ENCODE measurements around the gene HOXA13.

Gene HOXA13

GRCh38 chr7:27170426-27171324 is 29.2 kb downstream of the HOXA13 start:
- no peak for DNase-seq (ENCODE audit: low read depth in 2 of 2)

GRCh38 chr7:27169658-27170425 is 30.0 kb downstream of the HOXA13 start:
- no peak for DNase-seq (ENCODE audit: low read depth in 2 of 2)

DNA sequence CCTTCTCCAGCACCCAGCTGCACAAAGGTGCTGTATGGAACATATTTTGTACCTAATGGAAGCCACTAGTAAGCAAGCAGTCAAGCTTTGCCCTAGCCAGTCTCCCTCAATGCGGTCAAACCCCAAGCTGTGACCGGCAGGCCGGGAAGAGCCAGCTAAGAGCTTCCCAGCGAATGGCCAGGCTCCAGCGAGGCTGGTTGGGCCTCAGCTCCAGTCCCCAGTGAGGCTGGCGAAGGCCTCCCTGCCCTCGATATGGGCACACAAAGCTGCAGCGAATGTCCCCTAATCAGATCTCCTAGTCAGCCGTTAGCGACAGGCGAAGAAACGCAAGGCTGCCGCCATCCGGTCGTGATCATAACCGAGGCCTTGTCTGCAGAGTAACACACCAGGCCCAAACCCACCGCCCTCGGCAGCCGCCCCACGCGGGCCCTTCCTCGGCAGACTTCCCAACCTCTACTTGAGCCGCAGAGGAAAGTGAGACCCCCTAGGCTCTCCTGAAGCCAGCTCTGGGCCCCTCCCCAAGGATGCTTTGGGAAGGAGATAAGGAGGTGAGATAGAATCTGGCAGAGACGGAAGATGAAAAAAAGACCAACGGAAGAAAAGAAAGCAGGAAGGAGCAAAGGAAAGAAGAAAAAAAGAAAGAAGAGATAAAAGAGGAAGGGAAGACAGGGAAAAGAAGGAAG is 31.5 kb downstream of the HOXA13 start:
- no peak for DNase-seq (ENCODE audit: low read depth in 2 of 2)

DNA sequence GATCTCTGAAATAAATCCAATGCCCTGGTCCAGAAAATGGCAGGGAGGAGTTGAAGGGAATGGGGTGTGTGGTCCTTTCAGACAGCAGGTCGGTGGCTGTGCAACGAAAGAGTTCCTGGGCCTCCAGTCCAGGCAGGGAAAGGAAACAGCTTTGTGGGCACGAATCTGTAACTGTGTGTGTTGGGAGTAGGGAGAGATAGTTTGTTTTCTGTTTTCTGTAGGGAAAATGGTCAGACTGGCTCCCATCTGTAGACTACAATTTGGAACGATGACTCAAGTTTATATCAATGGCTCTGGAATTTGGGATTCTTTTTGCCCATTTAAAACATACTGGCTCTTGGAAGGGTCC is 32.0 kb downstream of the HOXA13 start:
- DNase-seq (ENCODE audit: low read depth in 2 of 2), result no peak

DNA sequence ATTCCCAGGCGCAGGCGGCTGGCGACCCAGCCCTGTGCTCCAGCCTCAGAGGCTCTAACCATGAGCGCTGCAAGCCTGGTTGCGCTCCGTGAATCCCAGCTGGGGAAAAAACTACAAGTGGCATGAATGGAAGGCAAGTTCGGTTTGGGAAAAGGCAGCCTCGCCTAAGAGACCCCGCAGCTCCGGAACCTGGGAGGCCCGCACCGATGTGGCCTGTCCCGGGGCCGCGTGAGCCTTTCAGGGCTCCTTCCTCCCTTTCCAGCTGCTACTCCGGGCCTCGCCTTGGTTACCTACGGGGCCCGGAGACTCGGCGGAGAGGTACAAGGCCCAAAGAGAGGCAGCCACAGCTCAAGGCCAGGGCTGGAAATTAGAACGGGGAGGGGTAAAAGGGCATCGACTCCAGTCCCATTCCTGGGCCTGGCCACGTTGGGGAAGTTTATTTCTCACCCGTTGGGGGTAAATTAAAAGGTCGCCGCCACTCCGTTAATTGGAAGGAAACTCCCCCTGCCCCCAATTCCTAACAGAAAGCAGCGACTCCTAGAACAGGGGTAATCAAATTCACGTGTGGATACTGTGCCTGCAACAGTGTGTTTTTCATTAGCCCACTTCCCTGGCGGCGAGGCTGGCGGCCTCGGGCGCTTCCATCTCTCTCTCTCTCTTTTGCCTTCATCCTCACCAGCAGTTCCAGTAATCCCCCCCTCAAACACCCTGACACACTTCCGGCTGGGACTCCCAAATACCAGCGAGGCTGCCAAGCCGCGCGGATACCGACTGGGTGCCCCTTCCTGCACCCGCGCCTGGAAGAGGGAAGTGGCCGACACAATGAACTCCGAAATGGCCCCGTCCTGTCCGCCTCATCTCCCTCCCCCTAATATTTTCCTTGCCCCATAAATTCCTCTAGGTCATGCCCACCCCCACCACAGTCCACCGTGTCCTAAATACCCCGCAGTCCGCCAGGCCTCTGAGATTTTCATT is 33.1 kb downstream of the HOXA13 start:
- DNase-seq (ENCODE audit: low read depth in 2 of 2), result no peak

GRCh38 chr7:27165996-27166530 is 33.8 kb downstream of the HOXA13 start:
- DNase-seq (ENCODE audit: low read depth in 2 of 2), result no peak

DNA sequence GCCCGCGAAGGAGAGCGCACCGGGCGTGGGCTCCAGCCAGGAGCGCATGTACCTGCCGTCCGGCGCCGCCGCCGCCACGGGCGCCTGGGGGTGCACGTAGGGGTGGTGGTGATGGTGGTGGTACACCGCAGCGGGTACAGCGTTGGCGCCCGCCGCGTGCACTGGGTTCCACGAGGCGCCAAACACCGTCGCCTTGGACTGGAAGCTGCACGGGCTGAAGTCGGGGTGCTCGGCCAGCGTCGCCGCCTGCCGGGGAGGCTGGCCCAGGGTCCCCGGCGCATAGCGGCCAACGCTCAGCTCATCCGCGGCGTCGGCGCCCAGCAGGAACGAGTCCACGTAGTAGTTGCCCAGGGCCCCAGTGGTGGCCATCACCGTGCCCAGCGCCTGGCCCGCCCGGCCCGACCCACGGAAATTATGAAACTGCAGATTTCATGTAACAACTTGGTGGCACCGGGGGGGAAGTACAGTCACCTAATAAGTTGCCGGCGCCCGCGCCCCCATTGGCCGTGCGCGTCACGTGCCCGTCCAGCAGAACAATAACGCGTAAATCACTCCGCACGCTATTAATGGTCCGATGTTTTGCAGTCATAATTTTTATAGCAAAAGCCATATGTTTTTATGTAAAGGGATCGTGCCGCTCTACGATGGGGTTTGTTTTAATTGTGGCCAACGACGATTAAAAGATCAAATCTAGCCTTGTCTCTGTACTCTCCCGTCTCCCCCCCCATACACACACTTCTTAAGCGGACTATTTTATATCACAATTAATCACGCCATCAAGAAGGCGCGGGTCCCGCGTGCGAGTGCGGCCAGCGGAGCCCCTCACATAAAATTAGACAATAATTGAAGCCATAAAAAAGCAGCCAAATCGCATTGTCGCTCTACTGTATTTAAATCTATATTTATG is 34.5 kb downstream of the HOXA13 start, which contains the start of gene HOXA9:
Gene HOXA9 (minus strand): TSS at position 449 of the 907 bp plus-strand sequence. CDS start 80 bp downstream, at position 369.
- no peak for DNase-seq (ENCODE audit: low read depth in 2 of 2)

DNA sequence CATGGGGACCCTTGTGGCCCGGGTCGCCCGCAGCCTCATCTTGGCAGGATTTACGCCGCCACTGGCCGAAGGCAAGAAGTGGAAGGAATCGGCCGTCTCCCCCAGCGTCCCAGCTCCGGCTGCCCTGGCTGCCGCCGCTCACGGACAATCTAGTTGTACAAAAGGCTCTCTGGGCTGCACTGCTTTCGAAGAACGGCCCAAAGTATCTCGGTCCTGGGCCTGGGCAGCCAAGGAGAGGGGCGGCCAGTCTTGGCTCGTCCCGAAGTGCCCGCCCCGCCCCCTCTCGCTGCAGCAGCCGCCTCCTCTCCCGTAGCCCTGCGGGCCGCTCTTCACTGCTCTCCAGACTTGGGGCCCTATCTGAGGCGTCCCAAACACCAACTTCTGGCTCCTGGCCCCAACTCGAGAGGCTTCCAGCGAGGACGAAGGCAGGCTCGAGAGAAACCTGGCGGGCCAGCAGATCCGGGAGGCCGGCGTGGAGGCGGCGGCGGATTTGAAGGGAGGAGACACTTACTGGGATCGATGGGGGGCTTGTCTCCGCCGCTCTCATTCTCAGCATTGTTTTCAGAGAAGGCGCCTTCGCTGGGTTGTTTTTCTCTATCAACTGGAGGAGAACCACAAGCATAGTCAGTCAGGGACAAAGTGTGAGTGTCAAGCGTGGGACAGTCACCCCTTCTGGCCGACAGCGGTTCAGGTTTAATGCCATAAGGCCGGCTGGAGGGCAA is 35.4 kb downstream of the HOXA13 start:
- DNase-seq (ENCODE audit: low read depth in 2 of 2), result no peak

- DNase-seq (ENCODE audit: low read depth in 2 of 2), result no peak
These were observed 35.9 kb downstream of the HOXA13 start for GRCh38 chr7:27164045-27164366.

- no peak for DNase-seq (ENCODE audit: low read depth in 2 of 2)
These were observed 36.4 kb downstream of the HOXA13 start for GRCh38 chr7:27163288-27164044.

DNA sequence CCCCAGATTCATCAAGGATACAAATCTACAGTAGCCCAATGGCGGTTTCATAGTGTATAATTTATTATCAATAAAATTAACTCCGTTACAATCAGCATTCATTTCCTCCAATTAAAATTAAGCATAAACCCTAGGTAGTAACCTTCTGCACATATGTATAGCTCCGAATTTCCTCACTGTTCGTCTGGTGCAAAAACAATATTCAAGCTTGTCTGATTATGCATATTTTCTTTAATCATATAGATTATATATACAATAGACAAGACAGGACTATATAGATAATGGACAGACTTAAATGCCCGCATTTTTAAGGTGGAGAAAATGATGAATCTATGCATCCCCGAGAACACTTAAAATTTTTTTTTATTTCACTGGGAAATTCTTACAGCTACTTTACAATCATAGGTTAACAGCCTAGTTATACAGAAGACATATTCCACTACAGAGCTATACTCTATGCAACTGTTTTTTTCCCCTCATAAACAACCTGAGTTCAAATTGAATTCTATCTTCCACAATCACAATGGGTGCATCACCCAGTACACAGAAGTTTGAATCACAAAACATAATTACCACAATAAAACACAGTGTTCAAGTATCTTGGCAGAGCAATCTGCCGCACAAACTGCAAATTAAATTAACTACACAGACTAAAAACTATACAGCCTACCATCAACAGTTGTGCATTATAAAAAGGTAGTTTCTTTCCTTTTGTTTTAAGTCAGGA is 37.2 kb downstream of the HOXA13 start:
- no peak for DNase-seq (ENCODE audit: low read depth in 2 of 2)

DNA sequence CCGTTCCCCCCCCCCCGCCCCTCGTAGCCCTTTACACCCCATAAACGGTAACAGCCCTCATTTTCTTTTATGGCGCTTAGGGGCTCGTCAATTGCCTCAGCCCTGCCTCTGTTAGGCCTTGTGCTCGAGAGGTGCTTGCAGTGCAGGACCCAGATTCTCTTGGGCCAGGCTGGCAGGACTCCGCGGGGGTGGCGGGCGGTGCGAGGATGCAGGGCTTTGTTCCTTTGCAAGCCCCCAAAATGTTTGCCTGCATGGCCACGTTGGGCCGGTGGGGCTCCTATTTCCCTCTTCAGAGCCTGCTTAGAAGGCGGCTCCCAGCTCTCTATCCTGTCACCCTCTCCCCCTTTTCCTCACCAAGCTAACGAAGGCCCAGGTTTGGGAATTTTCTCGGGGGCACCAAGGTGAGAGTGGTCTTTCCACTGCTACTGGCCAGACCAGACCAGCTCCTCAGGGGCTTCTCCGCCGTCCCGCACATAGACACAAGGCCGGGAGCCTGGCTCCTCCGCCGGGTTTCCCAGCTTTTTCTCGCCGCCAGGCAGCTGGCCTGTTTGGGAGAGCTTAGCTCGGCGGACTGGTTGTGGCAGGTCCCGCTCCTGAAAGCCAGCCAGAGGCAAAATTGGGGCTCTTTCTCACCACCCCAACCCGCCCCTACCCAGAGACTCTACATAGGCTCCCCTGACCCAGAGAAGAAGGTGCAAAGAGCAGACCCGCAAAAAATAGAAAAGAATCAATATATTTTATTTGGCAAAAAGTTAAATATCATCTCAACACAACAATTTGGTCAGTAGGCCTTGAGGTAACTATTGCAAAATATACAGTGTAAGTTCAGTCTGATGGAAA is 38.0 kb downstream of the HOXA13 start:
- no peak for DNase-seq (ENCODE audit: low read depth in 2 of 2)

DNA sequence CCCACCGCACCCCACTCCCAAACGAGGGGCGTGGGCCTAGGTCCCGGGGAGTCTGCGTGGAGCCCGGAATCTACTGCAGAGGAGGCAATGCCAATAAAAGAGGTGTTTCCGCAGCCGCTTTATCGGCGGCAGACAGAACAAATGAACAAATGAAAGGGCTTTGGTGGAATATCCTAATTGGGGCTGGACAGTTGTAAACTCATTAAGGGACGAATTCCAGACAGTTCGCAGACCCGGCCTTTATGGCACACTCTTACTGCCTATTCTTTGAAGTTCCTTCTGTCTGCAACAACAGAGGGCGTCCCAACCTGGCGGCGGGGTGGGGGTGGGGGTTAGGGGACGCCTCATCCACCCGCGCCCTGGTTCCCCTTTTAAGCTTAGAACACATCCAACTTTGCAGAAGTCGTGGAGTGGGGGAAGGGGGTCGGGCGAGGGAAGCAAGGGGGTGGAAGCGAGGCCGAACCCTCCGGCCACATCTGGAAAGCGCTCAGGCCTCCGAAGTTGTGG is 38.6 kb downstream of the HOXA13 start:
- no peak for DNase-seq (ENCODE audit: low read depth in 2 of 2)

DNA sequence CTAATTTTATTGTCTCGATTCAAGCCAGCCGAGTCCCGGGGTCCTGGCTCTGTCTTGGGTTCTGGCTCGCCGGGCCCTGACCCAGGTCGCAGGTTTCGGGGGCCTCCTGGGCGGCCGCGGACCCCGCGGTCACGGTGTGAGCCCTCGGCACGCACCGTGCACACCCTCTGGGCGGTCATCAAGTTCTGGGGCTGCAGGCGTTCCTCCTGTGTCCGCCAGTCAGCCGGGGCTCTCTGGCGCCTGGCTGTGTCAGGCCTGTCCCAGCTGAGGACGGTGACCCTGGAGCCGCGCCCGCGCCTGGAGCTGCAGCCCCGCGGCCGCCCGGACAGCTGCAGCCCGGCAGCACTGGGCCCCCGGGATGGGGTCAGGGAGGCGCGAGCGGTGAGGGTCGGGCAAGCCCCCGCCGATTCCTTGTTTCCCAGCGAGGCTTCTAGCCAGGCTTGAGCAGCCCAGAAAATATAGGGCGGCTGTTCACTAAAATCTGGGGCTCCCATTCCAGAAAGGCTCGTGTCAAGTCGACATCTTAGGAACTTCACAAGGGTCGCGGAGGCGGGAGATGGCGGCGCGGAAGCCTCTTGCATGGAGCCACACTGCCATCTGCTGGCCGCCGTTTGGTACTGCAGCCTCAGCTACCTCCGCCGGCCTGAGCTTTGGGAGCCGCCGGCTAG is 39.2 kb downstream of the HOXA13 start:
- peak; percentile 67 to 75 for DNase-seq (ENCODE audit: low read depth in 2 of 2)

DNA sequence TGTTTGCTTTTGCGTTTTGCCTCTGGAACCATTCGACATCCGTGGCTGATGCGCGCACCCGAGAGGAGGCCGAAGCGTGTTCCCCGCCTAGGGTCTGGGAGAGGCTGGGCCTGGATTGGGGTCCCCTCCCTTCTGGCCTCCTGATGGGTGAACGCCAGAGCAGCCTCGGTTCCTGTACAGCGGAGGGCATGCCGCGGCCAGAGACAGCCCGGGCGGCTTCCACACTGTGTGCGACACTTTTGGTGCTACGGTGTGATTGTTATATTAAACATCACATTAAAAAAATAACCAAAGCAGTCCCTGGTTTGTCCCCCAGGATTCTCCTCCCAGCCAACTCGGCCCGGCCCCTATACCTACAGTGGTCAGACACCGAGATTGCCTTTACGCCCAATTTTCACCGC is 39.7 kb downstream of the HOXA13 start:
- no peak for DNase-seq (ENCODE audit: low read depth in 2 of 2)
